CD1c-positive myeloid dendritic cell (primary cell): ENCODE measurements around the gene JAKMIP1.

Experiments used
- DNase-seq: peaks from one replicate; pipeline ENCODE4 v3.0.0-alpha.2; 2016; ENCODE audit errors: extremely low spot score

The JAKMIP1 gene

DNA sequence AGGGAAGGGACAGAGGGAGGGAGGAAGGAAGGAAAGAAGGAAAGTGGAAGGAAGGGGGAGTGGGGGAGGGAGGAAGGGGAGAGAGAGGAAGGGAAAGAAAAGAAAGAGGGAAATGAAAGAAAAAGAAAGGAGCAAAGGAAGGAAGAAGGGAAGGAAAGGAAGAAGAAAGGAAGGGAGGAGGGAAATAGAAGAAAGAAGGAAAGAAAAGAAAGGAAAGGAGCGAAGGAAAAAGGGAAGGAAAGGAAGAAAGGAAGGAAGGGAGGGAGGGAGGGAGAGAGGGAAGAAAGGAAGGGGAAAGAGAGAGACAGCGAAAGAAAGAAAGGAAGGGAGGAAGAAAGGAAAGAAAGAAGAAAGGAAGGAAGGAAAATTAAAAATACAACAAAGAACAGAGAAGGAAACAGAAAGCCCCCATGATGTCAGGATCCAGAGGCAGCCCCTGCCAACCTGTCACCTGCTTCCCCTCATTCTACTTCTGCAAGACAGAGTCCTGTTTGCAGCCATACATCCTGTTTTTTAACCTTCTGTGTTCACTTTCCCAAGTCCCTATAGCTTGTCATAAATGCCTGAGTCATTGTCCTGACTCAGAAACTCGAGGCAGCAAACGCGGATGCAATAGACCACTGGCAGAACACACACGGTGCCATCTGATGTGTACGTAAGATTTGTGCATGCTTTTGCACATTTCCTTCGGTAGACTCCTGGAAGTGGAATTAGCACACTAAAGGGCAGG lies 105.2 kb downstream of the JAKMIP1 start:
- DNase-seq: peak; percentile 19

DNA sequence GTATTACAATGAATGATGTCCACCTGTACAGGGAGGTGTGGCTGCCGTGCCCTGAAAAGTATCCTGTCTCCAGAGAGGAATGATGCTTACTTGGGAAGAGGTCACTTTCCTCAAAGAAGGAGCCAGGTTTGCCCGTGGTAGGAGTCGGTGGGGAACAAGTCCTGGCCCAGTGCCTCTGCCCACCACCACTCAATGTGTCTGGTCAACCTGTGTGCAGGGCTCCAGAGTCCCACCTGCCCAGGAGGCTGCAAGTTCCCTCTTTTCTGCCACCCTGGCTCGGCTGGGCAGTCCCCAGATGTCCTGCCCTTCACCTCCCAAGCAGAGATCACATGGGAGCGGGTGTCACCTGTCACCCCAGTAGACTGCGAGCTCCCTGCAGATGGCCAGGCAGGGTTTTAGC lies 106.7 kb downstream of the JAKMIP1 start:
- no peak for DNase-seq

DNA sequence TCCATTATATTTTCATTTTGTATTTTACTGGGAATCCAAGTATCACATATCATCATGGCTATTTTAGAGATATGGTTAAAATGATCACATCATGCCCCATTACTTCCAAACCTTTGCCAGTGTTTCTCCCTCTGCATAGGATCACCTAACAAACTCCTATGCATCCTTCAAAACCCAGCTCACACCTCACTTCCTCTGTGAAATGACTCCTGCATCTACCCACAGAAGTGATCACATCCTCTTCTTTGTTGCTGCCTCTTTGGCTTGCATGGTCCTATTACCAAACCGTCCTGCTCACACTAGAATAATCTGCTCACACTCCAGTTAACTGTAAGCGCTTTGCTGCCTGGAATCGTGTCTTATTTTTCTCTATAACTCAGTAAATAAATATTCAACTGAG lies 107.4 kb downstream of the JAKMIP1 start:
- no peak for DNase-seq

DNA sequence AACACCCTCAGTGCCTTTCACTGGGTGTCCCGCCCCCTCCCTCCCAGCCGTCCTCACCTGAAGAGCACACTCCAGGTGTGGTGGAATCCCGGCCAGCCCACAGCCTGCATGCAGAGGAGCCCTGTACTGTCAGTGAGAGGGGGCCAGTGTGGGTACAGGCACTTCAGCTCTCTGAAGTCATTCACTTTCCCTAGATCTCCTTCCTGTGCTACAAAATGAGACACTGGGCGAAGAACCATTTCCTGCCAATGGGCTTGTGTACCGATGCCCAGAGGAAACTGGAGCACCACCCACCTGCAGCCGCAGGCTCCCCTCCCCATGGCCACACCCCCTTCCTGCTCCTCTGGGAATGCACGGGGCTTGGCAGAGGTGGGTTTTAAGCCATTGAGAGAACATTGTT lies 108.2 kb downstream of the JAKMIP1 start:
- DNase-seq: no peak

DNA sequence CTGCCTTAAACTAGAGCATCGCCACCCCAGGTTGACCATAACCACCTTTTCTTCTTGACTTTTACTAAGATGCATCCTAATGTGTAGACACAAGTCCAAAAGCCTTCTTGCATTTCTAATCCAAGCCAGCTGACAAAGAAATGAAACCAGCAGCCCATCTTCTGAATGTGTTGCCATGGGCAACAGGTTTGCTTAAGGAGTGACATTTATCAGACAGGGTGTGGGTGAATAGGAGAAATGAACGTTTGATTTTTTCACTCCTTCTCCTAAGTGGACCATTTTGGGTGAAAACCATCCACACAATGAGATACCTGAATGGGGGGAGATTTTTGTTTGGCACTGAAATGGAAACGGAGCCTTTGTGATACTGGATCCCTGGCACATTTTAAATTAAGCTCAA lies 109.4 kb downstream of the JAKMIP1 start:
- no peak for DNase-seq

DNA sequence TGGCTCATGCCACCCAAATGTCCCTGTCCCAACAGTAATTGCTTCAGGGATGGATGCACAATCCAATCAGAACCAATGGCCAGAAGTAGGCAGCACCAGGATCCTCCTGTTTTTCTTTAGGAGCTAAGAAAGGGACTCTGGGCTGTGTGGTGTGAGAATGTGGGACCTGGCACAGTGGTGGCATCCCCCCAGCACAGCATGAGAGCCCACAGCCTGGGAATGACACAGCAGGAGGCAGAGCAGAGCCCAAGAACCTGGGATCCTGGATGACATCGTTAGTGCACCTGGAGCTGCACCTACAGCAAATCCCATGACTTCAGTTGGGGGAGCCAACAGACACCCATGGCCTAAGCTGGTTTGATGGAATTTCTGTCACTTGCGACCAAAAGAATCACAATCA lies 111.4 kb downstream of the JAKMIP1 start:
- no peak for DNase-seq

DNA sequence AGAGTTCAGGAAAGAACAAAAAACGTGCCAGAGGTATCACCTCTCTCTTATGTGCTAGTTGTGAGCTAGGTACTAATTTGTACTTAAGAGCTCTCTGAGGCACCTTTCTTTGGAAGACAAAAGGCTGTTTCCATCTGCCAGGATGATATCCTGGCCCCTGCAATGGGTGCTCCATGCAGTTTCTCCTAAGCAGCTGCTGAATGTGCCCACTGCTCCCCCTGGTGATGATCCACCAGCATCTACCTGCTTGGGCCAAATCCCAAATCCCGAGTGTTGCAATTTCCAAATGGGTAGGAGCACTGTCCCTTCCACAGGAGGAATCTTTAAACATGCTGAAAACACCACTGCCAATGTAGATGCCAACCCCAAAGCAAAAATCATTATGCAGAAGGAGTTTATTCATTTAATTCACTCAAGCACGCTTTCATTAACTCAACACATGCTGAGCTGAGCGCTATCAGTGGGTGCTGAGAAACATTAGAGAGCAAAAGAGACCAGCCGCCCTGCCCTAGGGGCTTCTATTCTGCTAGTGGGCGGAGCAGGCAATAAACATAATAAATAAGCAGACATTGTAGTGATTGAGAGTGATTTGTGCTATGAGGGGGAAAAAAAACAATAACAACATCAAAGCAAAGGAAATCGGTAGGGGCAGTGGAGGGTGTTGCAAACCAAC lies 112.5 kb downstream of the JAKMIP1 start:
- no peak for DNase-seq

DNA sequence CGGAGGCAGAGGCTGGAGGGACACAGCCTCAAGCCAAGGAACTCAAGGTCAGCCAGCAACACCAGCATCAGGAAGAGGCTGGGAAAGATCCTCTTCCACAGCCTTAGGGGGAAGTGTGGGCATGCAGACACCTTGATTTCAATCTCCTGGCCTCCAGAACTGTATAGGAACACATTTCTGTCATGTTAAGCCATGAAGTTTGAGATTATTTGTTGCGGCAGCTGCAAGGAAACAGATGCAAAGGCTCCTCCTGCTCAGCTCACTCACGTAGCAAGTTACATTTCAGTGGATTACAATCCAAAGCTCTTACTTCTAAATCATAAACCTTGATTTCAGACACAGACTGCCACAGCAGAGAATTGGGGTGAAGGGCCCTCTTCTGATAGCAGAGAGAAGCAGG lies 113.5 kb downstream of the JAKMIP1 start:
- DNase-seq: no peak

DNA sequence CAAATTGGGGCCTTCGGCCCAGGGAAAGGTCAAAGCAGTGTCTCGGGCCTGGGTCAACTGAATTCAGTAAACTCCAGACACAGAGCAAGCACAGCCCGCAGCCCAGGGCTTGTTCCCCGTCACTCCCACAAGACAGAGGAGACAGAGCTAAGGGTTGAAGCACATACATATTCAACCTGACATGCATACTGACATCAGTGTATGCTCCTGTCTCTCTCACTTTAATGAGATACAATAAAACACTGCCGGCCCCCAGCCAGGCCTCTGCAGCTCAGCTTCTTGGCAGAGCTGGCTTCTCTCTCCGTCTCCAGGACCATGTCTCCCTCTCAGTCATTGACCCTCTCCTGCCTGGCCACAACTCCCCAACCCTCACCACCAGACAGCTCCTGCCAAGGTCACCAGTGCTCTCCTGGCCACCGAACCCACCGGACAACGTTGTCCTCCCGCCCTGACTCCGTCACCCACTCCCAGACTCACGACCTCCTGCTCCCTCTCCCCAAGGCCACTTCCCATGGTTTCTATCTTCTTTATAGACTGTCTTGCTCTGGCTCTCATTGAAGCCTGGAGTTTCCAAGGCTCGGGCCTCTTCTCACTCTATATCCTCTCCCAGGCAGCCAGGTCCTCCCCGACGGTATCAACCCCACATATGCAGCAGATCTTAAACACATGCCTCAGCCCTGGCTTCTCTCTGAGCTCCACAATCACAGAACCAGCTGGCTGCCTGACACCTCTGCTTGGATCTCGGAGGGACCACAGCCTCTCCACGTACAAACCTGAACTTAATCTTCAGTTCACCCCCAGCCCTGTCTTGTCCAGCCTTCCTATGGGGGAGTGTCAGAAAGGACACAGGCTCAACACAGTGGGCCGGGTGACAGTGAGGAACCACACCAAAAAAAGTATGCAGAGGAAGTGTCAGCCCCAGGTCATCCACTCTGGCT lies 114.4 kb downstream of the JAKMIP1 start:
- no peak for DNase-seq

DNA sequence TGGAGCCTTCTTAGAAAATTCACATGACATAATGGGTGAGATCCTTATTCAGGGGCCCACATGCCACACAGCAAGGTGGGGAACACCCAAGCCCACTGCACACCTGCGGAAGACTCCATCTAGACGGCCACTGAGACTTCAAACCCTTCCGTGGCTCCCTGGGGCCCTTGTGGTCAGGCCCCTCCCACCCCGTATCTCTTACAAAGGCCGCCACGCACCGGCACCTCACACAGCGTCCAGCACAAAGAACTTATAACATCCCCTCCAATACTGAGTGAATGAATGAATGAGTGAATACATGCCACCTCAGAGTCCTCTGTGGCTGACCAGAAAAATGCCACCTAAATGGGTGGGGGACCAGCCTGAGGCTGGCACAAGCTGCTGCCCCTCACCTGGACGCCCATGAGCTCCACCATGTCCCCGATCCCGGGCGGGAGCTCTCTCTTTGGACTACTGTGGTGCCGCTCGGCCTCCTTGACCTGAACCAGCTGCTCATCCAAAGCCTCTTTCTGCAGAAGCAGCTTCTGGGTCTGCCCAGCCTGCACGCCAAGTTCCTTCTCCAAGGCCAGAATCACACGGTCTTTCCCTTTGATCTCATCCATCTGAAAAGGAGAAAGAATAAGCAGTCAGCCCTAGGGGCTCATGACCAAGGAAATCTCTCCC lies 115.2 kb downstream of the JAKMIP1 start:
- no peak for DNase-seq

DNA sequence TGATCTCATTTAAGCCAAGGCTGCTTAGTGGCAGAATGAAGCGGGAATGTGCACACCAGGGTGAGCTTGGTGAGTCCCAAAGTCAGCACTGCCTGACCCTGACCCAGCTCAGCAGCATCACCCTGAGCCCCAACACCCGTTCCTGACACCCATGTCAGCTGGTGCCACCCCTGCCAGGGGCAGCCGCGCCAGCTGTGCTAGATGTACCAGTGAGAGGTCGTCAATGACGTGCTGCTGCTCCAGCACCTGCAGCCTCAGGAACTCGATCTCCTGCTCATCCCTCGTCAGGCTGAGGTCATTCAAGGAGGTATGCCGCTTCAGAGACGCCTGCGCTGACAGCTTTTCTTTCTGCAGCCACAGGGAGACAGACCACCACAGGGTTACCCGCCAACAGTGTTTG lies 120.4 kb downstream of the JAKMIP1 start:
- DNase-seq: no peak

DNA sequence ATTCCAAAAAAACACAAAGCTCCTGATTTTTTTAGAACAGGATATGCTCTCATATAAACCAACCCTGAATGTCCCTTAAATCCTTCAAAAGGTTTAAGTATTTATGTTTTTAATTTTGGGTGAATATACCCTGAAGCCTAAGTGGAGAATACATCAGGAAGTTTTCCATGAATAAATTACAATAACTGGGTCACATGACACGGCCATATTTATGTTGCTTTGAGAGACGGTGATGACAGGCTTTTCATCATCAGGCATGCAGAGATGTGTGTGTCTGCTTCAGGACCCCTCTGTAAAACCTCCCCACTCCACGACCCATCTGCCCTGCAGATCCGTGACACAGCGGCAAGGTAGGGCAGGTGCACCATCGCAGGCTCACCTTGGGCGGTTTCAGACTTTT lies 121.8 kb downstream of the JAKMIP1 start:
- no peak for DNase-seq

DNA sequence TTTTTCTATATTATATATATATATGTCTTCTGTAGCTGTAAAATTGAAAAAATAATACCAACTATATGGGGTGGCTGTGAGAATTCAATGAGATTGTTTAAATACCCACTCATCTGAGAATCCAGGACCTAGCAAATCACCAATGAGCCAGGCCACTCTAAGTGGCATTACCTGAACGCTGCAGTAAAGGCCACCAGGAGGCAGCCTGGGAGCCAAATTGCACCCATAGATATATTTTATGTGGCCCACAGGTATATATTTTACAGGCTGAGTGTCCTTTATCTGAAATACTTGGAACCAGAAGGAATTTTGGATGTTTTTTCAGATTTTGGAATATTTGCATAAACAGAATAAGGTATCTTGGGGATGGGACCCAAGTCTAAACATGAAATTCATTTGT lies 124.0 kb downstream of the JAKMIP1 start:
- DNase-seq: no peak

DNA sequence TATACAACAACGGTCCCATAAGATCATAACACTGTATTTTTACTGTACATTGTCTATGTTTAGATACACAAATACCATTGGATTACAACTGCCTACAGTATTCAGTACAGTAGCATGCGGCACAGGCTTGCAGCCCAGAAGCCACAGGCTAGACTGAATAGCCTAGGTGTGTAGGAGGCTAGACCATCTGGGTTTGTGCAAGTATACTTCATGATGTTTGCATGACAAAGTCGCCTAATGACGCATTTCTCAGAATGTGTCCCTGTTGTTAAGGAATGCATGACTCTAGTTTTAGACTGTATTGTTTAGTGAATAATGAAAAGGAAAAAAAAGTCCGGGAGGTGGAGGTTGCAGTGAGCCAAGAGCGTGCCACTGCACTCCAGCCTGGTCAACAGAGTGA lies 125.6 kb downstream of the JAKMIP1 start:
- no peak for DNase-seq

DNA sequence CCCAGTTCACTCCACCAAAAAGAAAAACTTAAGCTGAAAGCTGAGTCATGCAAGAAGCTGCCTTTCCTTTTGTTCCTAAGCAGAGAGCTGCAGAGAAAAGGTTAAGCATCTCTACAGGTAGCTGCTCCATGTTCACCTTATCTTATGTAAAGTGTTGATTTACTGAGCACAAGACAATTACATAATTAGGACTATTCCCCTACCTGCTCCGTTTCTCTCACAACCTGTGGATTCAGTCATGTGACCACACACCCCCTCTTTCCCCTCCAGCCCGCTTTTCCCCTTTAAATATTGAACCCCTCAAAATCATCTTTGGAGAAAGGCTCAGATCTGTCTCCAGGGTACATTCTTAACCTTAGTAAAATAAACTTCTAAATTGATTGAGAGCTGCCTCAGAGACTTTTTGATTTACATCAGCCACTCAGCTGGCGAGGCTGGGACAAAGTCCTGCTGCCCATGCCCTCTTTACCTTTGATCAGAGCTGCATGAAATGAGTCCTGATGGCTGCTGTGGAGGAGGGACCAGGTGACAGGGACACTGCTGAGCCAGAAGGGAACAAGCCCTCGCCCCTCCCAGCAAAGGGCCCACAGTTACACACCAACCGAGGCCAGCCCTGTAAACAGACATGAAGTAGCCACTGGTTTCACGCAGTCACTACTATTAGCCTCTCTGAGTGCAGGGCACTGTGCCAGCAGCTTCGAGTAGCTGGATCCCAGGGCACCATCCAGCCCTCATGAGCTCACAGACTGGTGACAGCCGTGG lies 128.2 kb downstream of the JAKMIP1 start:
- no peak for DNase-seq

DNA sequence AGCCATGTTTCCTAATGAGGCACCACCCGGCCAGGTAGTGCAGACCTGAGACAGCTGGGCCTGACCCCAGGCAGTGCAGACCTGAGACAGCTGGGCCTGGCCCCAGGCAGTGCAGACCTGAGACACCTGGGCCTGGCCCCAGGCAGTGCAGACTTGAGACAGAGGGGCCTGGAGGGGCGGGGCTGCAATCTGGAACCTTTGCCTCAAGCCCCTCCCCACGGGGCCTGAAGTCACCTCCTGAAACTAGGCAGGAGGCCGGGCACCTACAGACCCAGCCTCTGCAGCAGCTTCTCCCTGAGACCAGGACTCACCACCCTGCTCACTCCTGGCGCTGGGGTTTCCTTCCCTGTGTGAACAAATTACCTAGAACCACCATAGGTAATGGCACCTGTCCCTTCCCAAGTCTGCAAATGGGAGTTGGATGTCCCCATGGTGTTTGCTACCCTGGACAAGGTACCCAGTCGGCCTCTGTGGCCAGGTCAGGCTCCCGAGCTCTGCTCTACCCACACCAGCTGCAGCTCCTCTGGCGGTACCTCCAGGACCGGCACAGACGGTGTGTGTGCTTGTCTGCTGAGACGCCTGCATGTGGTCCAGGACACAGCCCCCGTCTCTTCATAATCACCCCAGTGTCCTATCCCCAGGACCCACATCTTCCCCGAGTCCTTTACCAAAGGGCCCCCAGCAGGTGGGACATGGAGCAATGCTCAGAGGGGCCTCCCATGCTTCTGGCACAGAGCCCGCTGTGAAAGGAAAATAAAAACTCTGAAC lies 129.0 kb downstream of the JAKMIP1 start:
- DNase-seq: no peak

DNA sequence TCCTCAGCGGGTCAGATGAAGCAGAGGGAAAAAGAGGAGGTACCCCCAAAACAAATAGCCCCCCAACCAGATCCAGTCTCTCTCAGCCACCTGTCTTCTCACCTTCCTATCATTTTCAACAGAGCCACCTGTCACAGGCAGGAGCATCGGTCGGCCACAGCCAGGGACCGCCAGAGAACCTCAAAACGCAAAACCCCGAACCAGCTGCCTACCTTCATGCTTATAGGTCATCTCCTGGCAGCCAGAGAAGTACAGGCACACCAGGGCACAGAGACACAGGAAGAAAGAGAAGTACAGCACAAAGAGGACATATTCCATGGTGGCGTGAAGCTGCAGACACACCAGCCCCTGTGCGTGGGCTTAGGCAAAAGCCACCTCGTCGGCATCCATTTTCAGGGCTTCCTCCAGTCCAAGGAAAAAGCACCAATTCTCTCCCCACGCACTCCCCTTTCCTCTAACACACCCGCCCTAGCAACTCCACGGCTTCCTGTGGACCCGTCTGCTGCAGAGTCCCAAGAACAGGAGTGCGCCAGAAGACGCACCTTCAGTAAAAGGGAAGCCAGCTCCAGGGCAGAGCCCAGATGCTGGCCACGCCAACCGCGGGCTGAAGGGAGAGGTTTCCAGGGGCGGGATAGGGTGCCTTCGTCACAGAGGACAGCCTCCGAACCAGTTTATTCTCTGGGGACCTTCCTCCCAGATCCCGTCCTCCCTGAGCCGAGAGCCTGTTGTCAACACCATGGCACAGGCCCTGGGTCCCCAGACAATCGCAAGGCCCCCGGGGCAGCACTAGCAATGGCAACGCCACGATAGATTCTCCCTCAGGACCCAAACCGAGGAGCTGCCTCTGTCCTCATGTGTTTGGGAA lies 130.3 kb downstream of the JAKMIP1 start:
- no peak for DNase-seq

DNA sequence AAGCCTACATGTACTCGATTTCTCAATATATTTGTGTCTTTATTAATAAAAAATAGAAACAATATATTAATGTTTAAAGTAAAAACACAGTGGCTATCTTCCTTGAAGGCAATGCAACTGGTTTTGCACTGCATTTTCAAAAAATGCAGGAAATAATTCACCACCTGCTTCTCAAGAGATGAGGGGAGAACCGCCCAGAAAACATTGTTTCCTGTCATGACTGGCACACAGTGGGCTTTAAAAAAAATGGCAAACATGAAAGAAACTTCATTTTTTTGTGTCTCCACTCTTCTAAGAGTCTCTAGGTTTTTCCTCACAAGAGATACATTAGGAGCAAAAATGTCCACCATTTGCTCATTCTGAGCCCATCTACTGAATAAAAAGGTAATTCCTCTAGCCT lies 131.4 kb downstream of the JAKMIP1 start:
- DNase-seq: no peak

DNA sequence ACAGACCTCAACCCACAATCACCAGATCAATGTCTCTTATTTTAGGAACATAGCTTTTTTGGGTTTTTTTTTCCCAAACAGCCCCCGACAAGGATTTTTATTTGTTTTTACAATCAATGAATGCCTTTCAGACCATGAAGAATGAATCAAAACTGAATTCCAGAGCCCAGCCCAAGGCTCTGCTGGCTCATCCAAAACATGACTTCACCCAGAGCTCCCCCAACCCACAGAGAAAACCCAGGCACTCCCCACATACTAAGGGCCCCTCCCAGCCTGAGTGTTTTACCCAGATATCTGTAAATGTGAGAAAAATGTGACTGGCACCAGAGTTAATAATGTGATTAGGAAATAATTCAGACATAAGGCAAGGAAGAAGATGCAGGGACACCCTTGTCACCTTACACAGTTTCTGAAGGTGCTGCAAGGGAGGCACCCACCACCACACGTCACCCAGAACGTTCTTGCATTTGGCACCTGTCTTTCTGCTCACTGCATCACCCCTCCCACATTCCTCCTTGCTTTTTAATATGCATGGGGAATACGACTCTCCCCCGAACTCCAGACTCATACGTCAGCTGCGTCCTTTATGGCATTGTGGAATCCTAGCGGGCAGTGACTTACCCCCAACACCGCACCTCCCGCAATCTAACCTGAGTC lies 134.3 kb downstream of the JAKMIP1 start:
- DNase-seq: no peak
